Measurements from ENCODE around the gene RABGAP1L.
"Not testable (repeated sequence)": the region's sequence is repeated elsewhere in the genome, so short reads cannot be mapped to it uniquely, and the experiment has no call there.

RABGAP1L gene

GRCh38 chr1:174204697-174205308 lies 45.5 kb downstream of the RABGAP1L start:
- DNase-seq: no peak

GRCh38 chr1:174206148-174206836 lies 47.0 kb downstream of the RABGAP1L start:
- no peak for DNase-seq

GRCh38 chr1:174209347-174210187 lies 50.2 kb downstream of the RABGAP1L start:
- no peak for DNase-seq

- DNase-seq: no peak
Observed at GRCh38 chr1:174211486-174211885, 52.2 kb downstream of the RABGAP1L start.

DNA sequence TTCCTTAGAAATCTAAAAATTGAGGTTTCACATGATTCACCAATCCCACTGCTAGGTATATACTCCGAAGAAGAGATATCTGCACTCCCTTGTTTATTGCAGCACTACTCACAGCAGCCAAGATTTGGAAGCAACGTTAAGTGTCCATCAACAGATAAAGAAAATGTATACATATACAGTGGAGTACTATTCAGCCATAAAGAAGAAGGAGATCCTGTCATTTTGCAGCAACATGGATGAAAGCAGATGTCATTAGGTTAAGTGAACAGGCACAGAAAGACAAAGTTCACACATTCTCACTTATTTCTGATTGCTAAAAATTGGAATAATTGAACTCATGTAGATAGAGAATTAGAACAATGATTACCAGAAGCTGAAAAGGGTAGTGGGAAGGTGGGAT lies 56.4 kb downstream of the RABGAP1L start:
- no peak for DNase-seq

GRCh38 chr1:174217248-174217647 lies 57.9 kb downstream of the RABGAP1L start:
- DNase-seq: no peak

DNA sequence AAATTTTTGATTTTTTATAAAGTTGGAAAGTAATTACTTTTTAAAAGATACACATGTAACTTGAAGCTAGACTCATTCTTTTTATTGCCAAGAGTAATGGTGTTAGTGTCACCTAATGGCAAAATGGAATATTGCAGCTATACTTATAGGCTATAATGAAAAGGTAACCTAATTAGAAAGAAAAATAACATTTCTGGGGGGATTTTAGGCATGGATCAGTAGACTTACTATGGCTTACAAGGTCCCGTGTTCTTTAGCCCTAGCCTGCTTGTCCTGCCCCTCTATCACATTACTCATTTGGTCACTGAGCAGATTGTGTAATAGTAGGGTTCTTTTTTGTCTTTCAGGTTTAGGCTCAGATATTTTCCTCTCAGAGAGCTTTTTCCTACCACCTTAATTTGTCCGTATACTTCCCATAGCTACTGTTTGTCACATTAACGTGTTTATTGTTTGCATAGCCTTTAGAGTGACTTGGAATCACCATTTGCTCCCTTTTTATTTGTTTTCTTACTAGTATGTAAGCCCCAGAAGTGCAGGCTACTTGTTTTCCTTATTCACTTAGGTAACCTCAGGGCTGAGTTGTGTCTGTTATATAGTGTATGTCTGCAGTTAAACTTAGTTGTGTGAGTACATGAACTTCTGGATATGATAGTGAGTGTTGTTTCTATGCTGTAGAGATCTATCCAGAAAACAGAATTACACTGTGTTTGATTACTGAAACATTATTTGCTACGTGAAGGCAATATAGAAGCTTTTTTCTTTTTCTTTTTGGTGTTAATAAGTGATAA lies 58.7 kb downstream of the RABGAP1L start:
- peak; percentile 11 for DNase-seq

DNA sequence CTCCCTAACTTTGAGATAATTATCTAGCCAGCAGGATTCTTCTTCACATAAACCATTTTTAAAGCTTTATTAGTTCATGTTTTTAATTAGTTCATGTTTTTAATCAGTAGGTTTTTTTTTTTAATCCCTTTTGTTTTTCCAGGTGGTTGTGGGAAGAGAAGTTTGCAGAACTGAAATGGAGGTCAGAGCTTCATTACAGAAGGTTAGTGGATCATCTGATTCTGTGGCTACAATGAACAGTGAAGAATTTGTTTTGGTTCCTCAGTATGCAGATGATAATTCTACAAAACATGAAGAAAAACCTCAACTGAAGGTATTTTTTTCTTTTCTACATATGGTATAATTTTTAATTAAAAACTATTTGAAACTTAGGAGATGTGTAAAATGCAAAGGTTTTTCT lies 59.7 kb downstream of the RABGAP1L start:
- DNase-seq: no peak

- DNase-seq: no peak
Observed at GRCh38 chr1:174219606-174220370, 60.5 kb downstream of the RABGAP1L start.

GRCh38 chr1:174221681-174222080 lies 62.4 kb downstream of the RABGAP1L start:
- no peak for DNase-seq

DNA sequence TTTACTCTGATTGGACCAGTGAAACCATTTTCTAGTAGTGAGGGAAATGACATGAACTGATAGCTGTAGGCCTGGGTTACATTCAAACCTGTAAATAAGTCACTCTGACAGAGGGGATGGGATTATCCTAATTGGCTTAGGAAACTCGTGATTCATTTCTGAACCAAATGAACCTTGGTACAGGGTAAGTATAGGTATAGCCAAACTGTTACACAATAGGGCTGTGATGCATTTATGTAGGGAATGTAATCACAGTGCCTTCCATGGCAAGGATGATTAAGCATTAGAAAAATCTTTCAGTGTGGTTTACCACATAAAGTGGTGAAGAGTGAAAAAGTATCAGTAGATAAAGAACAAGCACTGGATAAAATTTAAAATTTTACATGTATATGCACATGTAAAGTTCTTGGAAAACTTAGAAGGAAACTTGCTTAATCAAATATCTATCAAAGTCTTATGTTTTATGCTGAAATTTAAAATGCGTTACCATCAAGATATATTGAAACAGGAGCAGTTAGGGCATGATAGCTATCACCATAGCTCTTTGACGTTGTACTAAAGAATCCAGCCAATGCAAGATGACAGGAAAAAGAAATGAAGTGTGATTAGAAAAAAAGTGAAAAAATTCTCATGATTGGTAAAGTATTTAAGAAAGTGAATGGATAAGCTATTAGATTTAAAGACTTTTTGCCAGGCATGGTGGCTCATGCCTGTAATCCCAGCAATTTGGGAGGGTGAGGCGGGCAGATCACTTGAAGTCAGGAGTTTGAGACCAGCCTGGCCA lies 63.0 kb downstream of the RABGAP1L start:
- DNase-seq: no peak

- no peak for DNase-seq
Observed at GRCh38 chr1:174224641-174225040, 65.3 kb downstream of the RABGAP1L start.

DNA sequence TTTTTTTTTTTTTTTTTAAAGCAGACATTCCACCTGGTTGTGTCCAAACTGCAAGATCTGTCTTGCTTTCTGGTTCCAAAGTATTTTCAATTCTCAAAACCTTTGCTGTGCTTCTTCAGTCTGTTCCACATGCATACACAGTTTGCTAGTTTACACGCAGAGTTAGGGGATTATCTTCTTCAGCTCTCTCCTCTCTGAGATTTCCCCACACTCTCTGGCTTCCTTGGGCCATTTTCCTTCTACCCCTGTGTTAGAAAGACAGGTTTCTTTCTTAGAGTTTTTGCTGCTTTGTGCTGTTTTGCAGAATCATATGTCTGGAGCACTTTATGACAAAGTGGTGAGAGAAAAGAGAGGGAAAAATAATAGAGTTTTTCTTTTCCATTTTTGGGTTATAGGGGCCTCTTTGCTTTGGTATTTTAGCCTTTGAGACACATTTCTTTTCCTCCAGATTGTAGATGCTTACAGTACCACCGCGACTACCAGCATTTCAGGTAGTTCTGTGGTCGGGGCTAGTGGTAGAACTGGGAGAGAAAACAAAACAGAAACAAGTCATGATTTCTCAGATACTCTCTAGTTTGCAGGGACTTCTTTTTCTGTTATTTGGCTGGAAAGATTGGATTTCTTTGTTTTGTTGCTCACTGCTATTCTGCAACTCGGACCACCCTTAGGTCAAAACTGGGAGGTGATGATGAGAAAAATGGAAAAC lies 66.3 kb downstream of the RABGAP1L start:
- no peak for DNase-seq

DNA sequence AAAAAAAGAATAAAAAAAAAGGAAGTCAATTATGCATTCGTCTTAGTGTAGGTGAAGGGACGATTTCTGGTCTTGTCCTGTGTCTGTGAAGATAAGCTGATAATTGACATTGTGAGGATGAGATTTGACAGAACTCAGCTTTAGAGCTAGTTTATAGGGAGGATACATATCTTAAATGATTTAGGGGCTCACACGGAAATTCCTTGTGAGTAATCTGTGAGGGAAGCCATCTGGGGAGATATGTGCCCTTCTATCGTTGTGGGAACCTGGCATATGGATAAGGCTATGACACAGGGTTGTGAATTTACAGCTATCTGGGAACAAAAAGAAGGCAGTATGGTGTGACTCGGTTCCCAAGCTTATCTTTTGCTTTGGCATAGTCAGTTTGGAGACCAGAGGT lies 71.1 kb downstream of the RABGAP1L start:
- DNase-seq: no peak

DNA sequence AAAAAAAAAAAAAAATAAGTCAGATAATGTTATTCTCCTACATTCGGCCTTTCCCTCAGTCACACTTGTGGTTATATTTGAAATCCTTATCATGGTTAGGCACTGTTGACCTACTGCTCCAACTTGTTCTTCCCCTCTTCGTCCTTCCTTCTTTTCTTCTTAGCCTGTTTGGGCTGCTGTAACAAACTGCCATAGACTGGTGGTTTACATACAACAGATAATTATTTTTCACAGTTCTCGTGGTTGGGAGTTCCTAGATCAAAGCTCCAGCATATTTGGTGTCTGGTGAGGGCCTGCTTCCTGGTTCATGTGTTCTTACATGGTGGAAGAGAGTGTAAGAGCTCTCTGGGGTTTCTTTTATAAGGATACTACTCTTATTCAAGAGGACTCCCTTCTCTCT lies 73.4 kb downstream of the RABGAP1L start:
- no peak for DNase-seq

DNA sequence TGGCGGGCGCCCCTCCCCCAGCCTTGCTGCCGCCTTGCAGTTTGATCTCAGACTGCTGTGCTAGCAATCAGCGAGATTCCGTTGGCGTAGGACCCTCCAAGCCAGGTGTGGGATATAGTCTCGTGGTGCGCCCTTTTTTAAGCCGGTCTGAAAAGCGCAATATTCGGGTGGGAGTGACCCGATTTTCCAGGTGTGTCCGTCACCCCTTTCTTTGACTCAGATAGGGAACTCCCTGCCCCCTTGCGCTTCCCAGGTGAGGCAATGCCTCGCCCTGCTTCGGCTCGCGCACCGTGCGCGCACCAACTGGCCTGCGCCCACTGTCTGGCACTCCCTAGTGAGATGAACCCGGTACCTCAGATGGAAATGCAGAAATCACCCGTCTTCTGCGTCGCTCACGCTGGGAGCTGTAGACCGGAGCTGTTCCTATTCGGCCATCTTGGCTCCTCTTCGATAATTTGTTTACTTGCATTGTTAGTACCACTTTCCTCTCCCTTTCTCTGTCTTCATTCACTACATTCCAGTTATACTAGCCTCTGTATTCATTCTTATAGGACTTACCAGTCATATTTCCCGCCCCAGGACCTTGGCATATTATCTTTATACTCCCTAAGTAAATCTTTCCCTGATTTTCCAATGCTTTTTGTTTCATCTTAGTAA lies 79.7 kb downstream of the RABGAP1L start:
- DNase-seq: not testable (repeated sequence)

DNA sequence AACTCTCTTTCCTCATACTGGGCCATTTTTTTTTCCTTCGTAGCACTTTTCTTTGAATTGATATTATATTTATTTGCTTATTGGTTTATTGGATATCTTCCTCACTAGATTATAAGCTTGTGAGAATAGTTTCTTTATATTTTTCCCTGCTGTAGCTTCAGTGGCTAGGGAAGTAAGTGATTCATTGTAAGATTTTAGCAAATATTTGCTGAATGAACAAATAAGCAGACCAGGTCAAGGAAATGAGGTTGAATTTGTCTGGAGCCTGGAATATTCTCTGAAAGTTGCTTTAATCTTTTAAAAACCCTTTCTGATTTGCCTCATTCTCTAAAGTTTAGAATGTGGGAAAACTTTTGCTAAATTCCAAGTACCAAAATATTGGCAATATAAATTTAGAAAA lies 80.2 kb downstream of the RABGAP1L start:
- DNase-seq: no peak

GRCh38 chr1:174242856-174243255 lies 83.5 kb downstream of the RABGAP1L start:
- no peak for DNase-seq

DNA sequence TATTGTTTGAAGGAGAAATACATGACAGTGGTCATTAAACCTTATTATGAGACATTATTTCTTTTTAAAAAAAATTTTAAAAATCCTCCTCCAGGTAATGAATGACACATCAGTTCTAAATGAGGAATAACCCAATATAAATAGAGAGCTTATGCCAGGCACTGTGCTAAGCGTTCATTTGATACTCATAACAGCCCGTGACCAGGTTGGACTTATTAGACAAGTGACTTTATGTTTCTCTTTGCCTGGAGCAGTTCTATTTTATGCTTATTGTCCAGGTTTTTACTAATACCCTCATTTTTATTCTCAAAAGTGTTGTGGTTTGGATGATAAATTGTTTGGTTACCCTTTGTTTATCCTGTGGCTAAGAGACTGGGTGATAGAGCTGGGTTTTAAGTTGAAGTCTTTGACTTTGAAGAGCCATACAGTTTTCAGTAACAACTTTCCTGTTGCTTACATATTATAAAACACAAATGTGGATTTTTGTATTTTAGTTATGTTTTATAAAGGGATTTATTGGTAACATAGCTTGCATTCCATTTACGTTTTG lies 84.2 kb downstream of the RABGAP1L start:
- DNase-seq: no peak

DNA sequence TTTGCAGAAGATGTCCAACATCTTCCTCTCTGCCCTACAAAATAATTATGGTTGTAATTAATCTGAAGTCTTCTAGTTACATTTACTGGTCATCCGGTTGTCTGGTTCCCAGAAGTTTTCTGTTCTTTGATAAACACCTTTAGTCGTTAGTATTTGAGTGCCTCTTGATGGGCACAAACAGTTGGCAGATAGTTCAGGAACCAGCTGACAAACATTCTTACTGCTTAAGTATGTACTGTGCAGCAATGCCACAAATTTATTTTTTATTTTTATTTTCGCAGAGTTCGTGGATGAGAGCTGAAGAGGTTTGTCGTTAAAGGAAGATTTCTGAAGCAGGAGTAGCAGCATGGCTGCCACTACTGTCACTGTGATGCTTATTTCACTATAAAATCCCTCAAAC lies 84.7 kb downstream of the RABGAP1L start:
- no peak for DNase-seq
